Measurements from ENCODE around the gene PCED1B.
"Not testable (repeated sequence)": the region's sequence is repeated elsewhere in the genome, so short reads cannot be mapped to it uniquely, and the experiment has no call there.

PCED1B gene

GRCh38 chr12:47206450-47207339 lies 127.3 kb downstream of the PCED1B start:
- DNase-seq (ENCODE audit: low read depth in 2 of 2), result no peak

- DNase-seq (ENCODE audit: low read depth in 2 of 2), result no peak
Measured at GRCh38 chr12:47207340-47207717, 127.9 kb downstream of the PCED1B start.

- no peak for DNase-seq (ENCODE audit: low read depth in 2 of 2)
Measured at GRCh38 chr12:47207829-47208248, 128.4 kb downstream of the PCED1B start.

- no peak for DNase-seq (ENCODE audit: low read depth in 2 of 2)
Measured at GRCh38 chr12:47209014-47209413, 129.6 kb downstream of the PCED1B start.

GRCh38 chr12:47210776-47211175 lies 131.4 kb downstream of the PCED1B start:
- DNase-seq (ENCODE audit: low read depth in 2 of 2), result no peak

- no peak for DNase-seq (ENCODE audit: low read depth in 2 of 2)
Measured at GRCh38 chr12:47212701-47213039, 133.2 kb downstream of the PCED1B start.

- DNase-seq (ENCODE audit: low read depth in 2 of 2), result no peak
Measured at GRCh38 chr12:47213396-47213795, 134.0 kb downstream of the PCED1B start.

- no peak for DNase-seq (ENCODE audit: low read depth in 2 of 2)
Measured at GRCh38 chr12:47214001-47214619, 134.7 kb downstream of the PCED1B start.

- DNase-seq (ENCODE audit: low read depth in 2 of 2), result no peak
Measured at GRCh38 chr12:47214771-47215170, 135.3 kb downstream of the PCED1B start.

- peak in 1 of 2 donors; percentile 48 for DNase-seq (ENCODE audit: low read depth in 2 of 2)
Measured at GRCh38 chr12:47216150-47216677, 136.8 kb downstream of the PCED1B start.

- DNase-seq (ENCODE audit: low read depth in 2 of 2), result not testable (repeated sequence)
Measured at GRCh38 chr12:47217595-47217869, 138.1 kb downstream of the PCED1B start.

- no peak for DNase-seq (ENCODE audit: low read depth in 2 of 2)
Measured at GRCh38 chr12:47218191-47218654, 138.8 kb downstream of the PCED1B start.

- no peak for DNase-seq (ENCODE audit: low read depth in 2 of 2)
Measured at GRCh38 chr12:47219243-47219642, 139.8 kb downstream of the PCED1B start.

GRCh38 chr12:47221256-47222023 lies 142.0 kb downstream of the PCED1B start:
- no peak for DNase-seq (ENCODE audit: low read depth in 2 of 2)

- no peak for DNase-seq (ENCODE audit: low read depth in 2 of 2)
Measured at GRCh38 chr12:47222520-47223030, 143.2 kb downstream of the PCED1B start.

GRCh38 chr12:47223031-47223847 lies 143.8 kb downstream of the PCED1B start:
- DNase-seq (ENCODE audit: low read depth in 2 of 2), result no peak

- DNase-seq (ENCODE audit: low read depth in 2 of 2), result no peak
Measured at GRCh38 chr12:47223848-47224213, 144.4 kb downstream of the PCED1B start.

- no peak for DNase-seq (ENCODE audit: low read depth in 2 of 2)
Measured at GRCh38 chr12:47224563-47225133, 145.2 kb downstream of the PCED1B start.

- no peak for DNase-seq (ENCODE audit: low read depth in 2 of 2)
Measured at GRCh38 chr12:47225356-47225755, 145.9 kb downstream of the PCED1B start.

GRCh38 chr12:47226199-47226598 lies 146.8 kb downstream of the PCED1B start:
- no peak for DNase-seq (ENCODE audit: low read depth in 2 of 2)

- DNase-seq (ENCODE audit: low read depth in 2 of 2), result no peak
Measured at GRCh38 chr12:47228802-47229201, 149.4 kb downstream of the PCED1B start.
